ENCODE measurements around the gene TRIM46.
"Not testable (repeated sequence)": the region's sequence is repeated elsewhere in the genome, so short reads cannot be mapped to it uniquely, and the experiment has no call there.

Gene TRIM46

DNA sequence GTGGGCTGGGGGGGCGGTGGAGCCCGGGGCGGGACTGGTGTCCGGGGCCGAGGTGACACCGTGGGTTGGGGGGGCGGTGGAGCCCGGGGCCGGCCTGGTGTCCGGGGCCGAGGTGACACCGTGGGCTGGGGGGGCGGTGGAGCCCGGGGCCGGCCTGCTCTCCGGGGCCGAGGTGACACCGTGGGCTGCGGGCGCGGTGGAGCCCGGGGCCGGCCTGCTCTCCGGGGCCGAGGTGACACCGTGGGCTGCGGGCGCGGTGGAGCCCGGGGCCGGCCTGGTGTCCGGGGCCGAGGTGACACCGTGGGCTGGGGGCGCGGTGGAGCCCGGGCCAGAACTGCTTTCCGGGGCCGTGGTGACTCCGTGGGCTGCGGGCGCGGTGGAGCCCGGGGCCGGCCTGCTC, 16.3 kb downstream of the TRIM46 start:
- not testable (repeated sequence) for DNase-seq

DNA sequence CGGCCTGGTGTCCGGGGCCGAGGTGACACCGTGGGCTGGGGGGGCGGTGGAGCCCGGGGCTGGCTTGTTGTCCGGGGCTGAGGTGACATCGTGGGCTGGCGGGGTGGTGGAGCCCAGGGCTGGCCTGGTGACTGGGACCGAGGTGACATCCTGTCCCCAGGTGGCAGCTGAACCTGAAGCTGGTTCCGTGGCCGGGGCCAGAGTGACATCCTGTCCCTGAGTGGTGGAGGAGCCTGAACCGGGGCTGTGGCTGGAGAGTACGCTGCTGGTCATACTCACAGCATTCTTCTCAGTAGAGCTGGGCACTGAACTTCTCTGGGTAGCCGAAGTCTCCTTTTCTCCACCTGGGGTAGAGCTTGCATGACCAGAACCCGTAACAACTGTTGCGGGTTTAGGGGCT, 18.3 kb downstream of the TRIM46 start:
- DNase-seq = no peak

DNA sequence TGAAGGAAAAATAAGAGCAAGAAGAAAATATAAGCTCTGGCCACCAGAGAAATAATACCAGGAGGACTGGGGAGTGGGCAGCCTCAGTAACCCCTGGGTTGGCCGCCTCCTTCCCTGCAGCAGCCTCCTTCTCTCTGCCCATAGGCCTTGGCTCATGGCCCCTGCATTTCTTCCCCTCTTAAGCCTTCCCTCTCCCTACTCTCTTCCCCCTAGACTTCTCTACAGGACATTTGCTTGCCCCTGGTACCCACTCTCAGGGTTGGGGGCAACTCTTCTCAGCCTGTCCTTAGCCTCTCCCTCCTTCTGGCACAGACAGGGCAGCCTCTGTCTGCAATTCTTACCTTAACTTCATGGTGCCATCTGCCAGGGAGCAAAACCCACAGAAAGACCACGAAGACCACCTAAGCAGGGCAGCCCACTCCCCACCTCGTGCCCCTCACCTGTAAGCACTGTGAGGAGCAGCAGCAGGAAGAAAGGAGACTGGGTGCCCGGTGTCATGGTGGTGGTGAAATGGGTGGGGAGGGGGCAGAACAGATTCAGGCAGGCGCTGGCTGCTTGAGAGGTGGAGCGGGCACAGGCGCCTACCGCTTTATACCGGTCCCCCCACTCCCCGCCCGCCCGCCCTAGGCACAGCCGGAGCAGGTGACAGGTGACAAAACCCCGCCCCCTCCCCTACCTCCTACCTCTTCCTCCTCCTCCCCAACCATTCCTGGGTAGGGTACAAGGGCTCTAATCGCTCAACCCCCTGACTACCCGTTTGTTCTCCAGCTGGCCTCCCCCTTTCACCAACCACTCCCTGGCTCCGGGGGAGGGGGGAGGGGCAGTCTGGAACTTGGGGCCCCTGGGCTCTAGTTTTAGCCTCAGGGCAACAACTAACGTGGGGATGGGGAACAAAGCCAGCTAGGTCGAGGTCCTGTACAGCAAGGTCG, 19.0 kb downstream of the TRIM46 start:
- DNase-seq = peak; percentile 93

DNA sequence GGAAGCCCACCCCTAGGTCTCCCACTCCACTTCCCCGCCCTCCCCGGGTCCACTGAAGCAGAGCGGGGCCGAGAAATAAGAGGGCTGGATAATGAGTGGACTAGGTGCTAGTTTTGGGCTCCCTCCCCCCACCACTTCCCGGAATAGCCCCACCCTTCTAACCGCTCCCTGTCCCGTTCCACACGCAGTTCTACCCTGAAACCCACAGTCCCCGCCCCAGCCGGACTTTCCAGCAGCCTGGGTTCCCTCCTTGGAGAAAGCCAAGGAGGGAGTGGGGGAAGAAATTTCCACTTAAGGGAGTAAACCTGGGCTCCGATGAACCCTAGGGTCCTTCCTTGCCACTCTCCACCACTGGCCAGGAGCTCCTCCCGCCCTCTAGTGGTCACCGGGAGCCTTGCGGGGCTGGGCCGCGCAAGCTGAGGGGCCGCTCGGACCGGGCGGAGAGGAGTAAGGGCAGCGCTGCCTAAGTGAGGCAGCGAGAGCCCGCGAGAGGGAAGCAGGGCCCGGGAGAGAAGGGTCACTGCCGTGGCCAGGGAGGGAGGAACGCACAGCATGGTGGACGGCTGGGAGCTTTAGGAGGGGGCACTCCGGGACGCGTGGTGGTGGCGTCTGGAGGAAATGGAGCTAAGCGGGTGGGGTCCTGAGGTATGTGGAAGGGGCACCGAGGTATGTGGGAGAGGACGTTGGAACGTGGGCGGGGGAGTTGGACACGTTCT, 19.8 kb downstream of the TRIM46 start:
- DNase-seq = peak; percentile 96

DNA sequence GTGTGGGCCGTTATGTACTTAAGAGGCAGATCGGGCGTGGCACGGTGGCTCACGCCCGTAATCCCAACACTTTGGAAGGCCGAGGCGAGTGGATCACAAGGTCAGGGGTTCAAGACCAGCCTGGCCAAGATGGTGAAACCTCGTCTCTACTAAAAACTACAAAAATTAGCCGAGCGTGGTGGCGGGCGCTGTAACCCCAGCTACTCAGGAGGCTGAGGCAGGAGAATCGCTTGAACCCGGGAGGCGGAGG, 20.3 kb downstream of the TRIM46 start:
- DNase-seq = not testable (repeated sequence)

DNA sequence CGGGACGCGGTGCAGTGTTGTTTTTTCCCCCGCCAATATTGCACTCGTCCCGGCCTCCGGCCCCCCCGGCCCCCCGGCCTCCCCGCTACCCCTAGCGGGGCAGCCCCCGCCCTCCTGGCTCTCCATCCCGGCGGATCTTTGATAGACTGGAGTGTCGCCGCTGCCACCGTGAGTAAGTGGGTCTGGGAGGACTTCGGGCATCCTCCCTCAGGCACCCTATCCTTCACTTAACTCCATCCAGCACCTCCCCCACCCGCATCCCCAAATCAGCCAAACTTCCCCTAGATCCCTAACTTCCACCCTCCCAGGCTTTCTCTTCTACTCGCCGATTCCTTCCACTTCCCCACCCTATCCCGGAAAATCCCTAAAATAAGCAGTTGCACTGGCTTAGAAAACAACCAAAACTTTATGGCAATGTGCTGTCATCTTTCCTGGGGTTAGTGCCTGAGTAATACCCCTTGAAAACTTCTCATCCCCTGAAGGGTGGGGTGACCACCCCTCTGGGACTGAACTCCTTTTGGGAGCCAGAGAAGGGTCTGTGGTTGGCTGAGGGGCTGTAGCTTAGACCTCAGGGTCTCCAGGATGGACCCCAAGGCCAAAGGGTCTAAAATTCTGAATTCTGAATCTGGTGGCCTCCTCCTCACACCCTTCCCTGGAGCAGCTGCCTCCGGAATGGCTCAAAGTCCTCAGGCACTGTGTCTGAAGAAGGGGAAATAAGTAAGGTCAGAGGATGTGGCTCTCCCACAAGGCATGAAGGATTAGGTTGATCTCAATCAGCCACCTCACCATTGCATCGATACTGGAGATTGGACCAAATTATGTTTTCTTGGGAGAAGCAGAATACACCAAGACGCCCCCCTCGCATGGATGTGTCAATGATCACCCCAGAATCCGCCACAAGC, 21.8 kb downstream of the TRIM46 start:
- DNase-seq = no peak

DNA sequence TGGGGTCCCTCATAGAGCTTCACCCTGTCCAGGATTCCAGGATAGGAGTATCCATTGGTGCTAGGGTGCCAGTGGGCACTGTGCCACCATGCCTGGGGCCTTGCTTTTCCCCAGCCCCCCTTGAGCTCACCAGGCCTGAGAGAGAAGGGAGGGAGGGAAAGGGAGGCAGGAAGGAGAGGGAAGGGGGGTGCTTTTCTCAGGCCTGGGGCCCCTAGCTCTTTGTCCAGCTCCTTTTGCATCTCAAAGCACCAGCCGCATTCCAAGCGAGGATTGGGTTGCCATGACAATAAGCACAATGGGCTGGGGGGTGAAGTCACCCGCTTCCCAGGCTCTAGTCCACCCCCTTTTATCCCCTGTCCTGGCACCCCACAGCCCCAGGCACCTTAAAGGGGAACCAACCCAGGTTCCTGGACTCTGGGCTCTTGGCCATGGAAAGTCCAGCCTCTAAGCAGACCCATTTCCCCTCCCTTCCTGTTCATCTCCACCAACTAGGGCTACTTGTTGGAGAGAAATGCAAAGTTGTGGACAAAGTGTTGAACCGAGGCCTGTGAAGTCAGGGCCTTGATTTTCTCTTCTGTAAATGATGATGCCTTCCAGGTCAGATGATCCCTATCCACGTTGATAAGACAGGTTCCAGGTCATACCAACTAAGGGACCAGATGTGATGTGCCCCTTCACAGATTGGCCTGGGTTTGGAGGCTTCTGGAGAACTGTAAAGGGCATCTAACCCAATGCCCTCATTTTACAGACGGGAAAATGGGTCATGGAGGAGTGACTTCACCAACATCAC, 22.6 kb downstream of the TRIM46 start:
- DNase-seq = no peak

DNA sequence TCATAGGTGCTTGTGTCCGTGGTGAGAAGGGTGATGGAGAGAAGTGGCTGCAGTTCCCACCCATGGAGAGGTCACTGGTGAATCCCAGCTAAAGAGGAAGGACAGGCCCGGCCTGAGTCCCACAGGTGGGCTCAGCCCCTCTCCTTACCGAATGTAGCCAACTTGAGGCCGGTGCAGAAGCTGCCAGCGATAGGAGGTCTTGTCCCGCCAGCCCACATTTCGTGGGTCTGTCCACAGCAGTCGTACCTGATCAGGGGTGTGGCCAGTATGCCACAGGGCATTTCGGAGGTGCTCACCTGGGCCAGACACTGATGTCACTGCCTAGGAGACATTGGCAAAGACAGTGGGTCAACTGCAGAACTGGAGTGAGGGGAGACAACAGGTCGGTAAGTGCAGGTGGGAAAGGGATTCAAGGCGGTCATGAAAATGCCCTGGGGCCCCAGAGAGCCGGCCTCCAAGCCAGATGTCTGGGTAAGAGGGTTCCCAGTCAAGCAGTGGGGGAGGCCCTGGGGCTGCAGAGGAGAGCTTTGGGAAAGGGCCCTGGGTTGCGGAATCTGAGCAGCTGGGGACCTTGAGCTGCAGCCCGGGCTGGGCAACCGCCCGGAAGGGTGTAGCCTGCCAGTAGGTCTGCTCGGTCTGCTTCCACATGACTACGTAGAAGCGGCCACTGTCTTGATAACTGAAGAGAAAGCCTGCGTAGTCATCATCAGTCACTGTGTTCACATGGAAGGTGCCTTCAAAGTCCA, 23.4 kb downstream of the TRIM46 start:
- no peak for DNase-seq

DNA sequence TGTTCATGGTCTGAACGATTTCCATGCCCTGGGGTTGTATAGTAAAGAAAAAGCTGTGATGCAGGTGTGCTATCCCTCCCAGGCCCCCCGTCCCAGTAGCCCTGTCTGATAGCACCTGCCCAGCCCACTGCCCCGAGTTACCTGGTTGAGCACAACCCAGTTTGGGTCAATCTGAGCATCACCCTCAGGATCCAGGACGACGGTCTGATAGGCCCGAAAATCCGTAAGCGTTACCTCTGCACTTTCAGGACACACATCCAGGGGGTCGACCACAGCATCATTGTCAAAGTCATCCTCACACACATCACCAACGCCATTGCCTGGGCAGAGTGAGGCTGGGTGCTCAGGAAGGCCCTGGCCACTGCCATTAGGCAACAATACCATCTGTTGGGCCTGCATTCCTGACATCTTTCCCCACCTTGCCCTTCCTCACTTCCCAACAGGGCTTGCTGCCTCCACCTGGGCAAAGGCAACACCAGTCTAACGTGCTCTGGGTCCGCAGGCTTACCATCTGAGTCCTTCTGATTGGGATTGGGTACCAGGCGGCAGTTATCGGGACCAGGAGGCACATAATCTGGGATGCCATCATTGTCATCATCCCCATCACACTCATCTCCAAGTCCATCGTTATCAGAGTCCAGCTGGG, 24.4 kb downstream of the TRIM46 start:
- no peak for DNase-seq

DNA sequence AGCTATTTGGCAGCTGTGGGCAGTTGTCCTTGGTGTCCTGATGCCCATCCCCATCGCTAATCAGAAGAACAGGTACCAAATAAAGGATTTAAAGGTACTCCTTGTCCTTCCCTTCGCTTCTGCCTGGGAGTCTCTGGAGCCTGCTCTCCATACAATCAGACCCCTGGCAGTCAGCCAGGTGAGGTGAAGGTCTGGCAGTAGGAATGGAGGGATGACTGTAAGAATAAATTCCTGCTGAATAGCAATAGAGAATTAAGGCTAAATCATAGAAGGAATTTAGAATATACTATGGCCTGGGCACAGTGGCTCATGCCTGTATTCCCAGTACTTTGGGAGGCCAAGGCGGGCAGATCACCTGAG, 24.9 kb downstream of the TRIM46 start:
- DNase-seq = no peak

DNA sequence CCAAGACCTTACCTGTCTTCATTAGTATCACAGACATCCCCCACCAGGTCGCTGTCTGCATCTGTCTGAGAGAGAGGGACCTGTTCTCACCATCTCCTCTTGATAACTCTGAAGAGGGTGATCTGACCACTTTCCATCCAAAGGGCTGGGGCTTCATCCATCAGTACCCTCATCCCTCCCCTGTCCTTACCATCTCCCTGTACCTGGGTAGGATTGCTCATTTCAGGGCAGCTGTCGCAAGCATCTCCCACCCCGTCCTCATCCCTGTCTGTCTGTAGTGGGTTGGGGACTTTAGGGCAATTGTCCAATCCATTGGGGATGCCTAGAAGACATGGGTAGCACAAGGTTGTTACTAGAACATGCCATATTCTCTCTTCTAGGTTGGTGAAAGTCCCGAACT, 26.1 kb downstream of the TRIM46 start:
- no peak for DNase-seq

DNA sequence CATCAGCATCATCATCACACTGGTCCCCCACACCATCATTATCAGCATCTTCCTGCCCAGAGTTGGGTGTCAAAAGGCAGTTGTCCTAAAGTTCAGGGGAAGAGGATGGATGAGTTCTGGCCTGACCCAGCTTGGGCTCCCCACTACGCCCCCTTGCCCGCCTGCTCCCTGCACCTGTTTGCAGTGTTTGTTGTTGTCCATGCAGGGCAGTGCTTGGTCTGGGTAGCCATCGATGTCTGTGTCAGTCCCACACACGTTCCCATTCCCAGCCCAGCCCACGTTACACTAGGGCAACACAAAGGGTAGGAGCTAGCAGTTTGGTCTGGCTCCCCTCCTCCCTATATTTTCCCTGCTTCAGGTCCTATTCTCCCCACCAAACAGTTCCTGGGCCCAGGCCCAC, 27.3 kb downstream of the TRIM46 start:
- DNase-seq = no peak

DNA sequence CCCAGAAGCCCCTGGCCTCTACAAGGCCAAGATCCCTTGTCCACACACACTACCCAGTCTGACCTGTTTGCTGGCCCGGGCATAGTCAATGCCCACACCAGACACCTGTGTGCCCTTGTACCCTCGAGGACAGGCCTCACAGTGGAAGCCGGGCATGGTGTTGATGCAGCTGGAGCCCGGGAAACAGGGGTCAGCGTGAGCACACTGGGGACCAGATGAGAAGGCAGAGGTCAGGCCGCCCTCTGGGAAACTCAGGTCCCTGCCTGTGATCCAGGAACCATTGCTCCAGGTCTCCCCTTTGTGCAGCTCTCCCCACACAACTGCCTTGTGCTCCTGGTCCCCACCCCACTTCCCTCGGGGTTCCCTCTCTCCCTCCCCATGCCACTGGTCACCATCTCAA, 28.5 kb downstream of the TRIM46 start:
- DNase-seq = no peak

DNA sequence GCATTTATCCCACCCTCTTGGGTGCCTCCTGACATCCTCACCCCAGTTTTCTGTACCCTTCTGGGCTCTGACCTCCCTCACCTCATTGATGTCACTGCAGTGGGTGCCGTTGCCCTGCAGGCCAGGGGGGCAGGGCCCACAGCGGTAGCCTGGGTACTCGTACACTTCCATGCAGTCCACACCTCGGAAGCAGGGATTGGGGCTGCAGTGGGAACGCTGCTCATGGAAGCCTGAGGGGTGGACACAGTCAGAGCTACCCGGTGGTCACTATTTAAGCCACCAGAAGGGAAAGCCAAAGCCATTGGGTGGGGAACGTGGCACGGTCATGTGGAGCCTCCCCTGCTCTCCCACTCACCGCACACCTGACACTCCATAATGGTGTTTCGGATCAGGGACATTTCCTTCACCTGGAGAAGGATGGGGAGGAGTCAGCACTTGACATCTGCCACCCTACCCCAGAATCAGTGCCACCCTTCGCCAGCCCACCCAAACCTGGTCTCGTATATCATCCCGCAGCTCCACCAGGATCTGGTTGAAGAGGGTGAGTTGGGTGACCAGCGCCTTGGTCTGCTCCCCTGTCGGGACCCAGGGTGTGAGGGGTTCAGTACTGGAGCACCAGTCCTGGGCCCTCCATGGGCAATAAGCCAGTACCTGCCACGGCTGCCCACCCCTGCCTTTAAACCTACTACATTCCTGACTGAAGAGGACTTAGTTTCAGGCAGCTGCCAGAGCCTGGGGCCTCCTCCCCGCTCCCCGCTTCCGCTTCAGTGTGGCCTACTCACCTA, 29.3 kb downstream of the TRIM46 start:
- DNase-seq = no peak

DNA sequence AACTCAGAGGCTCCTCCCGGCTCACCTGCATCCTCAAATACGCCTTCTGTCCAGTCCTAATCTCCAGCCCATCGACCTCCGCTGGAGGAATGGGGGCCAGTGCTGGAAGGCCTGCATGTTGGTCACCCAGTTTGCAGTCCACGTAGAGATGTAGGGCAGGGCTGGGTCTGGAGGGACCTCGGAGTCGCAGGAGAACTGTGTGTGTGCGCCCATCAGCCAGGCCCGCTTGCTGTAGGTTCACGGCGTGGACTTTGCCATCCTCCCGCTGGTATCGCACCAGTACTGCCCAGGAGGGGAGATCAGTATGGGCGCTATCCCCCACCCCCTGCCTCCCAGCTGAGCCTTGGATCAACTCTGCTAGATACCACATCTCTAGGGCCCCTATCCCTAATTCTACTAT, 31.4 kb downstream of the TRIM46 start:
- DNase-seq = no peak

DNA sequence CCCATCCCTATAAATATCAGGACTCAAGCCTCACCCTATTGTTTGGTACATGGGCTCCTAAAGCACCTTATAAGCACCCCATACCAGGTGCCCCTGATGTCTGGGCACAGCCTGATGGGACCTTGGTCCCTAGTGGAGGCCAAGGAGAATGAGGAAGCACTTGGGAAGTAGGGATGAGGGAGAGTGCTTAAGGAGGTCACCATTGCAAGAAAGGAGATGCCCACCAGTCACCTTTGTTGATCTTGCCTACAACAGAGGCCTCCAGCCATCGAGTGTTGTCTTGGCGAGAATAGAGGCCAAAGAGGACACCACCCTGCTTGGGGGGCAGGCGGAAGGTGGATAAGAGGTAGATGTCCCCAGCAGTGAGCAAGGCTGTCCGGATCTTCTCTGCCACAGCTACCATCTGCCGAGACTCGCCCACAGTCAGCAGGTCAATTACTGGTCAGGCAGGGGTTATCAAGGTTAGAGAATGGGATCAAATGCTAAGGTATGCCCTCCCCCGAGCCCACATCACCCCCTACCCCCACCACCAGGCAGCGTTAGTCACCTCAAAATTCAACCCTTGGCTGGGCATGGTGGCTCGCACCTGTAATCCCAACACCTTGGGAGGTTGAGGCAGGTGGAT, 32.4 kb downstream of the TRIM46 start:
- DNase-seq = no peak

DNA sequence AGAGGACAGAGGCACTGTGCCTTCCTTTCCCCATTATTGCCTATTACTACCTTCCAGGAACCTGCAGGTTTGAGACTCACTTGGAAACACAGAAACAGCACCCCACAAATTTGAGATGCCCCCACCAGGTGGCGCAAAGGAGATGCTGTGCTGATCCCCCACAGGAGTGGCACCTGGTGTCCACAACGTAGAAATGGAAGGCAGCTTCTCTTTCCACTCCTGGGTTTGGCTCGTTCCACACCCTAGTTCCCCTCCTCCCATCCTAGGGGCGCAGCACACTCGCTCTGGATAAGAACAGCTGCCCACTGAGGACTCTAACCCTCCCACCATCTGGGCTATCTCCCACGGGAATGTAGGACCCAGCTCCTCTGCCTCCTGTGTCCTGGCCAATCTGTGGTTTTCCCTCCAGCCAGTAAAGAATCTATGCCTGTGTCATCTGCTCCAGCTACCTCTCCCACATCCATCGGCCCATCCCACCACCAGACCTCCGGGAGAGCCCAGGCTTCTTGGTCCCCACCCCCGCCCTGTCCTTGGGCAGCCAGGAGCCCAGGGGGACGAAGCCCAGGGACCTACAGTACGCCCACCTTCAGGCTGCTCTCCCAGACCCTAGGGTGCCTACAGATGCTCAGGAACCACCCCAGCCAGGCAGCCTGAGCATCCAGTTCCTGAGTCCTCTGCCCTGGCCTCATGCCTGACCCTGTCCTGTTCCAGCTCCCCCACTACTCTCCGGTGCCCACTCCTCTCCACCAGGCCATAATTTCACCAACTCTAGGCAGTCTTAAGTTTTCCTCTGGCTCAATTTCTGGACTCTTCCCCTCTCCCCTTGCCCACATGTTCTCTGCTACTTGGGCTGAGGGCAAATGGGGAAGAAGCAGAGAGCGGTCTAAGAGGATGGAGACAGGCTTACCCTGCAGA, 33.5 kb downstream of the TRIM46 start:
- DNase-seq = peak; percentile 92

DNA sequence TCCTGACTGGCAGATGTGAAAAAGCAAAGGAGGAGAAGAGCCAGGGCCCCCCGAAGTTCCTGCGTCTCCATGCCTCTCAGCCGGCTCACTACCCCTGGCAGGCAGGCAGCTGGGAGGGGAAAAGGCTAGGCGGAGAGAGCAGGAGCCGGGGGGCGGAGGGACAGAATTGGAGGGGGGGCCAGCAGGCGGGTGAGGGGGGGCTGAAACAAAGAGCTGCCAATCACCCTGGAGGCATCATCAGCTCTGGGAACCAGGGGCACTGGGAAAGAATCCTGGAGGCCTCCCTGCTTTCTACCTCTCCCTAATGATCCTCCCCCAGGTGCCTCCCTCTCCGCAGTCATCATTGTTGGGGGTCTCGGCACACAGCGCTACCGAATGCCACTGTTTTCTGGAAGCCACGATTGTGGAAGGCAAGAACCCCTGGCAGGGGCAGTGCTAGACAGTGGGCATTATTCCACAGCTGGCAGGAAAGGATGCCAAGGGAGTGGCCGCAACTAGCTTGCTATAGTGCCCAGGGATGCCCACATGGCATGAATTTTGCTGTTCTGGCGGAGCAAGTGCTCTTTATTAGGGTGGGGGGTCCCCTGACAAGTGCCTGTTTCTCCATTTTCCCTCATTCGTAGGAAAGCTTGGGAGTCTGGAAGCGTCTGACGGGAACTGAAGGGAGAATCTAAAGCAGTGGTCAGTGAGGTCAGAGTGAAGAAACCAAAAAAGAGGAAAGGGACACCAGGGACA, 34.3 kb downstream of the TRIM46 start, which contains the start of gene THBS3:
THBS3 (minus strand) TSS at position 92 of the 735 bp plus-strand sequence; CDS start at position 71, 21 bp downstream.
- peak; percentile 33 for DNase-seq
